GM12878 (cell line): ENCODE data around the gene CDHR4. TPM values are rescaled to one million over a fixed set of nuclear protein-coding genes. Genes with fewer than 3 reads are reported as not detected.

Experiments
- E2F8 ChIP-seq: fragments of 450-650 bp; IDR thresholded peaks from 2 replicates; pipeline ENCODE4 v1.6.1; 2018; ENCODE audit warnings: mild to moderate bottlenecking, low read depth, moderate library complexity; ENCODE audit not compliant: partially characterized antibody
- KDM1A ChIP-seq: fragments of 200-600 bp; sonication (generic); IDR thresholded peaks from 2 replicates; pipeline ENCODE4 v1.6.1; 2016; ENCODE audit warnings: borderline replicate concordance
- MLLT1 ChIP-seq: fragments of 450-650 bp; IDR thresholded peaks from 2 replicates; pipeline ENCODE4 v1.6.1; 2016; ENCODE audit warnings: mild to moderate bottlenecking
- MYC ChIP-seq: IDR thresholded peaks from 2 replicates; pipeline ENCODE4 v1.6.1; 2011; ENCODE audit warnings: mild to moderate bottlenecking, low read length, moderate library complexity, inconsistent platforms; ENCODE audit not compliant: insufficient read depth, insufficient replicate concordance, insufficient read length, severe bottlenecking
- NFIC ChIP-seq: IDR thresholded peaks from 2 replicates; pipeline ENCODE4 v1.6.1; 2012; ENCODE audit warnings: low read depth, mild to moderate bottlenecking, inconsistent platforms, low read length, moderate library complexity
- NFXL1 ChIP-seq: fragments of 450-650 bp; IDR thresholded peaks from 2 replicates; pipeline ENCODE4 v1.6.1; 2017; ENCODE audit warnings: antibody characterized with exemption, mild to moderate bottlenecking, borderline replicate concordance
- NFYA ChIP-seq: IDR thresholded peaks from 2 replicates; pipeline ENCODE4 v1.6.1; 2011; ENCODE audit warnings: low read depth, mild to moderate bottlenecking, low read length, improper control_type of control experiment, borderline replicate concordance
- POLR2AphosphoS5 ChIP-seq: IDR thresholded peaks from 2 replicates; pipeline ENCODE4 v1.6.1; 2011; ENCODE audit warnings: mild to moderate bottlenecking, low read length, inconsistent platforms
- RB1 ChIP-seq: fragments of 450-650 bp; formaldehyde crosslinking; IDR thresholded peaks from 2 replicates; pipeline ENCODE4 v1.6.1; 2017; ENCODE audit warnings: mild to moderate bottlenecking, borderline replicate concordance
- SREBF1 ChIP-seq: IDR thresholded peaks from 2 replicates; pipeline ENCODE4 v1.6.1; 2012; ENCODE audit warnings: mild to moderate bottlenecking, low read length
- TCF12 ChIP-seq: IDR thresholded peaks from 2 replicates; pipeline ENCODE4 v1.6.1; 2011; ENCODE audit warnings: low read depth, mild to moderate bottlenecking, low read length
- polyA plus RNA-seq, 11 experiments: library from polyadenylated mRNA; depleted of rRNA in 4 of 11; unstranded in 6 of 11; stranded (reverse) in 5 of 11; fragments of >200 nt; fragmentation: Nextera tagmentation in 4 of 11; fragmentation: Illumina TruSeq in 1 of 11; extraction: Ambion mirVana in 4 of 11; extraction: Trizol in 1 of 11; gene quantifications; 1 replicate in 1 of 11; 2 replicates in 10 of 11; pipeline versions ENCODE4 v1.2.1 to v1.2.3, GENCODE V29; 2011 to 2016; ENCODE audit warnings: inconsistent platforms in 2 of 11, missing spikeins in 2 of 11, low read depth in 1 of 11
- total RNA-seq, 4 experiments: library from RNA; depleted of rRNA in 3 of 4; stranded (reverse); fragments of >200 nt in 3 of 4; fragmentation: Illumina TruSeq in 1 of 4; extraction: Trizol in 1 of 4; gene quantifications; 2 replicates each; pipeline versions ENCODE4 v1.2.1 to v1.2.3, GENCODE V29; 2013 to 2021
- TF ChIP-seq, protein P1 (sequence below), 3 experiments: IDR thresholded peaks in 2 of 3; conservative IDR thresholded peaks in 1 of 3; 2 replicates each; pipeline ENCODE4 v1.5.1; 2011; ENCODE audit warnings: low read depth in 3 of 3, low read length in 3 of 3, mild to moderate bottlenecking in 3 of 3, control low read depth in 2 of 3, moderate library complexity in 2 of 3, inconsistent platforms in 1 of 3, mixed read lengths in 1 of 3; ENCODE audit not compliant: control insufficient read depth in 2 of 3, insufficient read depth in 1 of 3; ENCODE audit errors: extremely low read depth in 1 of 3
- TF ChIP-seq, protein P2 (sequence below): fragments of 450-650 bp; IDR thresholded peaks from 2 replicates; pipeline ENCODE4 v1.6.1; 2017; ENCODE audit warnings: mild to moderate bottlenecking, moderate library complexity
- TF ChIP-seq, protein P3 (sequence below): fragments of 450-650 bp; IDR thresholded peaks from 2 replicates; pipeline ENCODE4 v1.6.1; 2017; ENCODE audit warnings: mild to moderate bottlenecking, low read depth, inconsistent platforms; ENCODE audit not compliant: poor library complexity, severe bottlenecking

Gene CDHR4
- total and polyA plus RNA-seq, 10 of the 15 experiments (the other 5 are each of a cell fraction or from before 2014, with no cell fraction given) = not detected

GRCh38 chr3:49802719-49803464, 3.2 kb upstream of the CDHR4 start, which contains the start of gene INKA1 (continued):
- TF ChIP-seq KDM1A (no peak), MYC (no peak), MLLT1 (no peak), NFXL1 (no peak), NFIC (no peak), NFYA (no peak), RB1 (peak; percentile 92; the same call in 1 of the 2 replicates), E2F8 (no peak), POLR2AphosphoS5 (0 out of 2 replicates have a peak, but pooled peaks have one; percentile 14), SREBF1 (no peak), TCF12 (no peak)
- TF ChIP-seq, protein P1, sequence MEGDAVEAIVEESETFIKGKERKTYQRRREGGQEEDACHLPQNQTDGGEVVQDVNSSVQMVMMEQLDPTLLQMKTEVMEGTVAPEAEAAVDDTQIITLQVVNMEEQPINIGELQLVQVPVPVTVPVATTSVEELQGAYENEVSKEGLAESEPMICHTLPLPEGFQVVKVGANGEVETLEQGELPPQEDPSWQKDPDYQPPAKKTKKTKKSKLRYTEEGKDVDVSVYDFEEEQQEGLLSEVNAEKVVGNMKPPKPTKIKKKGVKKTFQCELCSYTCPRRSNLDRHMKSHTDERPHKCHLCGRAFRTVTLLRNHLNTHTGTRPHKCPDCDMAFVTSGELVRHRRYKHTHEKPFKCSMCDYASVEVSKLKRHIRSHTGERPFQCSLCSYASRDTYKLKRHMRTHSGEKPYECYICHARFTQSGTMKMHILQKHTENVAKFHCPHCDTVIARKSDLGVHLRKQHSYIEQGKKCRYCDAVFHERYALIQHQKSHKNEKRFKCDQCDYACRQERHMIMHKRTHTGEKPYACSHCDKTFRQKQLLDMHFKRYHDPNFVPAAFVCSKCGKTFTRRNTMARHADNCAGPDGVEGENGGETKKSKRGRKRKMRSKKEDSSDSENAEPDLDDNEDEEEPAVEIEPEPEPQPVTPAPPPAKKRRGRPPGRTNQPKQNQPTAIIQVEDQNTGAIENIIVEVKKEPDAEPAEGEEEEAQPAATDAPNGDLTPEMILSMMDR (IDR thresholded peaks at IDR 0.05 in 2 of 3, conservative IDR thresholded peaks at IDR 0.05 in 1 of 3; ENCODE audit: control insufficient read depth in 2 of 3, extremely low read depth in 1 of 3, insufficient read depth in 1 of 3, low read depth in 3 of 3, low read length in 3 of 3) = peak; percentile 88 to 97 (median 93); a peak in 5 of 6 replicates
- TF ChIP-seq, protein P2, sequence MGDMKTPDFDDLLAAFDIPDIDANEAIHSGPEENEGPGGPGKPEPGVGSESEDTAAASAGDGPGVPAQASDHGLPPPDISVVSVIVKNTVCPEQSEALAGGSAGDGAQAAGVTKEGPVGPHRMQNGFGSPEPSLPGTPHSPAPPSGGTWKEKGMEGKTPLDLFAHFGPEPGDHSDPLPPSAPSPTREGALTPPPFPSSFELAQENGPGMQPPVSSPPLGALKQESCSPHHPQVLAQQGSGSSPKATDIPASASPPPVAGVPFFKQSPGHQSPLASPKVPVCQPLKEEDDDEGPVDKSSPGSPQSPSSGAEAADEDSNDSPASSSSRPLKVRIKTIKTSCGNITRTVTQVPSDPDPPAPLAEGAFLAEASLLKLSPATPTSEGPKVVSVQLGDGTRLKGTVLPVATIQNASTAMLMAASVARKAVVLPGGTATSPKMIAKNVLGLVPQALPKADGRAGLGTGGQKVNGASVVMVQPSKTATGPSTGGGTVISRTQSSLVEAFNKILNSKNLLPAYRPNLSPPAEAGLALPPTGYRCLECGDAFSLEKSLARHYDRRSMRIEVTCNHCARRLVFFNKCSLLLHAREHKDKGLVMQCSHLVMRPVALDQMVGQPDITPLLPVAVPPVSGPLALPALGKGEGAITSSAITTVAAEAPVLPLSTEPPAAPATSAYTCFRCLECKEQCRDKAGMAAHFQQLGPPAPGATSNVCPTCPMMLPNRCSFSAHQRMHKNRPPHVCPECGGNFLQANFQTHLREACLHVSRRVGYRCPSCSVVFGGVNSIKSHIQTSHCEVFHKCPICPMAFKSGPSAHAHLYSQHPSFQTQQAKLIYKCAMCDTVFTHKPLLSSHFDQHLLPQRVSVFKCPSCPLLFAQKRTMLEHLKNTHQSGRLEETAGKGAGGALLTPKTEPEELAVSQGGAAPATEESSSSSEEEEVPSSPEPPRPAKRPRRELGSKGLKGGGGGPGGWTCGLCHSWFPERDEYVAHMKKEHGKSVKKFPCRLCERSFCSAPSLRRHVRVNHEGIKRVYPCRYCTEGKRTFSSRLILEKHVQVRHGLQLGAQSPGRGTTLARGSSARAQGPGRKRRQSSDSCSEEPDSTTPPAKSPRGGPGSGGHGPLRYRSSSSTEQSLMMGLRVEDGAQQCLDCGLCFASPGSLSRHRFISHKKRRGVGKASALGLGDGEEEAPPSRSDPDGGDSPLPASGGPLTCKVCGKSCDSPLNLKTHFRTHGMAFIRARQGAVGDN = 0 out of 2 replicates have a peak, but pooled peaks have one; percentile 28
- TF ChIP-seq, protein P3, sequence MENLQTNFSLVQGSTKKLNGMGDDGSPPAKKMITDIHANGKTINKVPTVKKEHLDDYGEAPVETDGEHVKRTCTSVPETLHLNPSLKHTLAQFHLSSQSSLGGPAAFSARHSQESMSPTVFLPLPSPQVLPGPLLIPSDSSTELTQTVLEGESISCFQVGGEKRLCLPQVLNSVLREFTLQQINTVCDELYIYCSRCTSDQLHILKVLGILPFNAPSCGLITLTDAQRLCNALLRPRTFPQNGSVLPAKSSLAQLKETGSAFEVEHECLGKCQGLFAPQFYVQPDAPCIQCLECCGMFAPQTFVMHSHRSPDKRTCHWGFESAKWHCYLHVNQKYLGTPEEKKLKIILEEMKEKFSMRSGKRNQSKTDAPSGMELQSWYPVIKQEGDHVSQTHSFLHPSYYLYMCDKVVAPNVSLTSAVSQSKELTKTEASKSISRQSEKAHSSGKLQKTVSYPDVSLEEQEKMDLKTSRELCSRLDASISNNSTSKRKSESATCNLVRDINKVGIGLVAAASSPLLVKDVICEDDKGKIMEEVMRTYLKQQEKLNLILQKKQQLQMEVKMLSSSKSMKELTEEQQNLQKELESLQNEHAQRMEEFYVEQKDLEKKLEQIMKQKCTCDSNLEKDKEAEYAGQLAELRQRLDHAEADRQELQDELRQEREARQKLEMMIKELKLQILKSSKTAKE = no peak
